ENCODE results near the gene BRIX1.

DNA sequence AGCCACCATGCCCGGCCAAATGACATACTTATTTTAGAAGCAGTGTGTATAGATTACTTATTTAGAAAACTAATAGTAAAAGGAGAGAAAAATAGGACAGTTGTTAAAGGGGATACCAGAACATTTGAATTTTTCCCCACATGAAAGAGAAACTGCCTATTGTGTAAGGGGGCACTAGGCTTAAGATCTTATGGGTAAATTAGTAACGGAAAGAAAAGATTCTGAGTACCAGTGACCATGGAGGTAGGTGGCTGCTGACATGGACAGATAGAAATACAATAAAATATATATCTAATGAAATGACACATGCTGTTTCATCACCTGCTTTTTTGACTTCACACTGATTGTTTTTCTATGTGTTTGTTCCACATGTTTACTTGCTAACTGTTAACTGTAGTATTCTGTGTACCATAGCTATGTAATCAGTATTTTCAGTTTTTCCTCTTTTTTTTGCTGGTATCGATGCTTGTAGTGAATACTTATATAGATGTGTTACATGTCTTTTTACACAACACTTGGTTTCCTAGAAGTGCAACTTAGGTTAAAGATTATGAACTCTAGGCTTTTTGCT is 10.9 kb downstream of the BRIX1 start:
- TF ChIP-seq, protein P1, sequence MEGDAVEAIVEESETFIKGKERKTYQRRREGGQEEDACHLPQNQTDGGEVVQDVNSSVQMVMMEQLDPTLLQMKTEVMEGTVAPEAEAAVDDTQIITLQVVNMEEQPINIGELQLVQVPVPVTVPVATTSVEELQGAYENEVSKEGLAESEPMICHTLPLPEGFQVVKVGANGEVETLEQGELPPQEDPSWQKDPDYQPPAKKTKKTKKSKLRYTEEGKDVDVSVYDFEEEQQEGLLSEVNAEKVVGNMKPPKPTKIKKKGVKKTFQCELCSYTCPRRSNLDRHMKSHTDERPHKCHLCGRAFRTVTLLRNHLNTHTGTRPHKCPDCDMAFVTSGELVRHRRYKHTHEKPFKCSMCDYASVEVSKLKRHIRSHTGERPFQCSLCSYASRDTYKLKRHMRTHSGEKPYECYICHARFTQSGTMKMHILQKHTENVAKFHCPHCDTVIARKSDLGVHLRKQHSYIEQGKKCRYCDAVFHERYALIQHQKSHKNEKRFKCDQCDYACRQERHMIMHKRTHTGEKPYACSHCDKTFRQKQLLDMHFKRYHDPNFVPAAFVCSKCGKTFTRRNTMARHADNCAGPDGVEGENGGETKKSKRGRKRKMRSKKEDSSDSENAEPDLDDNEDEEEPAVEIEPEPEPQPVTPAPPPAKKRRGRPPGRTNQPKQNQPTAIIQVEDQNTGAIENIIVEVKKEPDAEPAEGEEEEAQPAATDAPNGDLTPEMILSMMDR (IDR thresholded peaks at IDR 0.05; ENCODE audit: borderline replicate concordance, extremely low read depth, low read length, poor library complexity, severe bottlenecking): no peak
- no peak for TF ChIP-seq EZH2 (IDR thresholded peaks at IDR 0.05; ENCODE audit: borderline replicate concordance, low read depth, low read length, severe bottlenecking)

All from DND-41 (cell line).